ENCODE data around the gene ADAP1.

DNA sequence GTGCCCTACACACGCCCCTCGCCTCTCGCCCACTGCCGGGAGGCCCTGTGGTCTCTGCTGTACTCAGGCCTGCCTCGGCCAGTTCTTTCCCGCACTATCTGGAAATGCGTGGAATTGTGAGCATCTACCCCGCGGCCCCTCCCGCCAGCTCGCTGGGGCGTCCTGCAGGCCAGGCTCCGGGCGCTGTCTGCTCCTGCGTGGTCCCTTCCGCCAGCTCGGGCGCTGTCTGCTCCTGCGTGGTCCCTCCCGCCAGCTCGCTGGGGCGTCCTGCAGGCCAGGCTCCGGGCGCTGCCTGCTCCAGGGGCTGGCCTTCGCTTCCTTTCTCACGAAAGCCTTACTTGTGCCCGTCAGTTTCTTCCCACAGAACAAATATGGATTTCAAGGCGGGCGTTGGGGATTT, 63.2 kb downstream of the ADAP1 start:
- TF ChIP-seq, protein P1, sequence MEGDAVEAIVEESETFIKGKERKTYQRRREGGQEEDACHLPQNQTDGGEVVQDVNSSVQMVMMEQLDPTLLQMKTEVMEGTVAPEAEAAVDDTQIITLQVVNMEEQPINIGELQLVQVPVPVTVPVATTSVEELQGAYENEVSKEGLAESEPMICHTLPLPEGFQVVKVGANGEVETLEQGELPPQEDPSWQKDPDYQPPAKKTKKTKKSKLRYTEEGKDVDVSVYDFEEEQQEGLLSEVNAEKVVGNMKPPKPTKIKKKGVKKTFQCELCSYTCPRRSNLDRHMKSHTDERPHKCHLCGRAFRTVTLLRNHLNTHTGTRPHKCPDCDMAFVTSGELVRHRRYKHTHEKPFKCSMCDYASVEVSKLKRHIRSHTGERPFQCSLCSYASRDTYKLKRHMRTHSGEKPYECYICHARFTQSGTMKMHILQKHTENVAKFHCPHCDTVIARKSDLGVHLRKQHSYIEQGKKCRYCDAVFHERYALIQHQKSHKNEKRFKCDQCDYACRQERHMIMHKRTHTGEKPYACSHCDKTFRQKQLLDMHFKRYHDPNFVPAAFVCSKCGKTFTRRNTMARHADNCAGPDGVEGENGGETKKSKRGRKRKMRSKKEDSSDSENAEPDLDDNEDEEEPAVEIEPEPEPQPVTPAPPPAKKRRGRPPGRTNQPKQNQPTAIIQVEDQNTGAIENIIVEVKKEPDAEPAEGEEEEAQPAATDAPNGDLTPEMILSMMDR (optimal IDR thresholded peaks at IDR 0.05 in 1 of 3, IDR thresholded peaks at IDR 0.05 in 1 of 3, conservative IDR thresholded peaks at IDR 0.05 in 1 of 3; ENCODE audit: extremely low read depth in 1 of 3, insufficient read depth in 2 of 3, low read length in 3 of 3): no peak
- TF ChIP-seq EZH2 (IDR thresholded peaks at IDR 0.05; ENCODE audit: low read length): no peak

All from keratinocyte (primary cell).